ENCODE measurements around the gene SEC14L1.

DNA sequence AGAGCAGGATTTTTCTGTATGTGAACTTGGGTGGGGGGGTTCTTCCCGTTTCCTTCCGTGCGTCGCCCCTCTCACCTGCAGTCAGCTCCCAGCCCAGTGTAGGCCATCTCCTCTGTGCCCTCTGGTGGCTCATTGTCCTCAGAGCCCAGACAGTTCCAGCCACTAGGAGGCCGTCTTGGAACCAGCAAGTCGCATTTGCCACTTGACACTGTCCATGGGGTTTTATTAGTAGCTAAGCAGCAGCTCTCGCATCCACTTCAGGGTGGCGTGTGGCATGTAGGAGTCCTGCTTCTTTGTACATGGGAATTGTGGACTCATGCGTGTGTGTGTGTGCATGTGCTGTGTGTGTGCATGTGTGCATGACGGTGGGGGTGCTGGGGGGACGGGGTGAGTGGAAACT, 74.0 kb downstream of the SEC14L1 start:
- no peak for TF ChIP-seq EZH2 (optimal IDR thresholded peaks at IDR 0.05; ENCODE audit: low read depth, low read length)
- TF ChIP-seq, protein P1, sequence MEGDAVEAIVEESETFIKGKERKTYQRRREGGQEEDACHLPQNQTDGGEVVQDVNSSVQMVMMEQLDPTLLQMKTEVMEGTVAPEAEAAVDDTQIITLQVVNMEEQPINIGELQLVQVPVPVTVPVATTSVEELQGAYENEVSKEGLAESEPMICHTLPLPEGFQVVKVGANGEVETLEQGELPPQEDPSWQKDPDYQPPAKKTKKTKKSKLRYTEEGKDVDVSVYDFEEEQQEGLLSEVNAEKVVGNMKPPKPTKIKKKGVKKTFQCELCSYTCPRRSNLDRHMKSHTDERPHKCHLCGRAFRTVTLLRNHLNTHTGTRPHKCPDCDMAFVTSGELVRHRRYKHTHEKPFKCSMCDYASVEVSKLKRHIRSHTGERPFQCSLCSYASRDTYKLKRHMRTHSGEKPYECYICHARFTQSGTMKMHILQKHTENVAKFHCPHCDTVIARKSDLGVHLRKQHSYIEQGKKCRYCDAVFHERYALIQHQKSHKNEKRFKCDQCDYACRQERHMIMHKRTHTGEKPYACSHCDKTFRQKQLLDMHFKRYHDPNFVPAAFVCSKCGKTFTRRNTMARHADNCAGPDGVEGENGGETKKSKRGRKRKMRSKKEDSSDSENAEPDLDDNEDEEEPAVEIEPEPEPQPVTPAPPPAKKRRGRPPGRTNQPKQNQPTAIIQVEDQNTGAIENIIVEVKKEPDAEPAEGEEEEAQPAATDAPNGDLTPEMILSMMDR (IDR thresholded peaks at IDR 0.05; ENCODE audit: low read length) = peak; percentile 38
